CD4-positive, alpha-beta T cell treated with Interleukin-17A for 1 hour (primary cell): Measurements from ENCODE around the gene ZFTA.
"Not testable (repeated sequence)": the region's sequence is repeated elsewhere in the genome, so short reads cannot be mapped to it uniquely, and the experiment has no call there.

Experiments
- DNase-seq: peaks from one replicate; pipeline ENCODE4 v3.0.0-alpha.2; 2020

Gene ZFTA

GRCh38 chr11:63768237-63769041 is at the start of gene ZFTA:
Gene ZFTA (minus strand): TSS chr11:63768775. CDS start chr11:63768622, 153 bp downstream.
- DNase-seq, result peak; percentile 61

GRCh38 chr11:63817758-63818498 is 49.4 kb upstream of the ZFTA start:
- DNase-seq, result no peak

GRCh38 chr11:63816732-63817131 is 48.2 kb upstream of the ZFTA start:
- DNase-seq, result no peak

DNA sequence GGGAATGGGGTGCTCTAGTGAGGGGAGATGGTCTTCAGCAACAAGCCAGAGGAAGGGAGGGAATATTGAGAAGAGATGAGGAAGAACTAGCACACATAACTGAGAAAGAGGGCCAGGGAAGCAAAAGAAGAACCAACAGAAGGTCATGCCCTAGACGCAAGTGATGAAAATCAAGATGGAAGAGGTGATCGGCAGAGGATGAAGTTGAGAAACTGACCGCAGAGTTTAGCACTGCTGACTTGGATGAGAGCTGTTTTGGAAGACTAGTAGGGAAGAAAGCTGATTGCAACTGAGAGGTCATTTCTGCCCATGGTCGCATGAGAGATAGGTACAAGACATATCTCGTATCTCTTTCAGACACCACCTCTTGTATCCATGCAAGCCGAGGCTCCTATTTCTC is 47.6 kb upstream of the ZFTA start:
- no peak for DNase-seq

- no peak for DNase-seq
Measured at GRCh38 chr11:63814383-63814736, 45.8 kb upstream of the ZFTA start.

DNA sequence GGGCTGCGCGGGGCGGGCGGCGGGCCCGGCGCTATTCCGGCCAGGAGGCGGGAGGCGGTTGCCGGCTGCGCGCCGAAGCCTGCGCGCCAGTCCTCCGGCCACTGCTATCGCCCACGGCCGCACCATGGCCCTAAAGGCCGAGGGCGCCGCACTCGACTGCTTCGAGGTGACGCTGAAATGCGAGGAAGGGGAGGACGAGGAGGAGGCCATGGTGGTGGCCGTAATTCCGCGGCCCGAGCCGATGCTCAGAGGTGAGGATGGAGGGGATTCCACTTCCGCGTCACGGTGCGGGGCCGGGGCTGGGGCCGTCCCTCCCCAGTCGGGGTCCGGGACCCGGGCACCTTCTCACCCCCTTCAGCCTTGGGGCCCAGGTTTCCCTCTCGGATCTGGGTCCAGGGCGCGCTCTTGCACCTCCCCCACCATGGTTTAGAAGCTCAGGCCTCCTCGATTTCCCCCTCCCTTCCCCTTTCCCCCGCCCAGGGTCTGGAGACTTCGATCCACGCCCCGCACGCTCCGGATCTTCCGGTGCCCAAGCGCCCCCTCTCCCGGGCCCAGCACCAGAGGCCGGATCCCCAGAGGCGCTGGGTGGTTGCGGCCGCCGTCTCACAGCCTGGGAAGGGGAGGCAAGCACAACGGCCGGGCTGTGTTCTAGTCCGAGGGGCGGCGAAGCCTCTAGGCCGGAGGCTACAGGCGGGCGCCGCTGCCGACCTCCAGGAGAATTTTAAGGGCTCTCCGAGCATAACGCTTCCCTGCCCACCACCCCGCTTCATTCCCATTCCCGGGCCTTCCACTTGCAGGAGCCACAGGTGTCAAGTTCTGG is 45.2 kb upstream of the ZFTA start:
- DNase-seq, result peak; percentile 30

DNA sequence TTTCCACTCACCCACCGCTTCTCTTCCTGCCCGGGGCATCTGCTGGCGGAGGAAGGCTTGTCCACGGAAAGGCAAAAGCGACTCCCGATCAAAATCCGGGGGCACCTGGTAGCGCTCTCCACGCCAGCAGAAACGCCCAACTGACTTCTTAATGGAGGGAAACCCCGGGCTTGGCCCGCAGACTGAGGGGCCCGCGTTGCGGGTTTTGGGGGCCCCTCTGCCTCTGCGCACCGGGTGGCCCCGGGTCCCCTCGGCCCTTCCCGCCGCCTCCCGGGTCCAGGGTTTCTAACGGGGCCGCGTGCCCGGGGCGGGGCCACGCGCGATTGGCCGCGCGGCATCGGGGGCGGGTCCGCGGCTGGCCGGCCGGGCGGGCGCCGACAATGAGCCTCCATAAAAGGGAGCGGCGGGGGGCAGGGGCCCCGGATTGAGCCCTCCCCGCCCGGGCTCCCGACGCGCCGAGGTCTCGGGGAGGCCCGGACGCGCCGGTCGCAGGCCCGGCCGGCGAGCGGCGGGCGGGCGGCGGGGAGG is 44.5 kb upstream of the ZFTA start, which contains the start of gene SPINDOC:
Gene SPINDOC (plus strand): TSS at position 422 of the 528 bp plus-strand sequence. CDS start 231 bp downstream, outside the sequence.
- peak; percentile 79 for DNase-seq

DNA sequence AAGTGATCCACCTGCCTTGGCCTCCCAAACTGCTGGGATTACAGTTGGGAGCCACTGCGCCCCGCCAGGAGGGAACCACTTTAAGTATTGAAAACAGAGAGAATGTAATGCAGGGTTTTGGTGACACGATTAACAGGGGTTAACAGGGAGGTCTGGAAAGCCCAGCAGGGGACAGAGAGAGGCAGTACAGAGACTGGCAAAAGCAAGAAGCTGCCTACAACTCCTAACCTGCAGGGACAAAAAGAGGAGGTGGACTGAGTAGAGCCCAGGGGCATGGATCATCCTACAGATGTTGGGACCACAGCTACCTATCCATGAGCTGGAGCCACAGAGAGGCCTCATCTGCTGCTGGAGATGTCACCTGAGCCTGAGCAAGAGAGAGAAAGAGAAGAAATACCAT is 42.9 kb upstream of the ZFTA start:
- DNase-seq, result no peak

GRCh38 chr11:63810383-63810782 is 41.8 kb upstream of the ZFTA start:
- not testable (repeated sequence) for DNase-seq

DNA sequence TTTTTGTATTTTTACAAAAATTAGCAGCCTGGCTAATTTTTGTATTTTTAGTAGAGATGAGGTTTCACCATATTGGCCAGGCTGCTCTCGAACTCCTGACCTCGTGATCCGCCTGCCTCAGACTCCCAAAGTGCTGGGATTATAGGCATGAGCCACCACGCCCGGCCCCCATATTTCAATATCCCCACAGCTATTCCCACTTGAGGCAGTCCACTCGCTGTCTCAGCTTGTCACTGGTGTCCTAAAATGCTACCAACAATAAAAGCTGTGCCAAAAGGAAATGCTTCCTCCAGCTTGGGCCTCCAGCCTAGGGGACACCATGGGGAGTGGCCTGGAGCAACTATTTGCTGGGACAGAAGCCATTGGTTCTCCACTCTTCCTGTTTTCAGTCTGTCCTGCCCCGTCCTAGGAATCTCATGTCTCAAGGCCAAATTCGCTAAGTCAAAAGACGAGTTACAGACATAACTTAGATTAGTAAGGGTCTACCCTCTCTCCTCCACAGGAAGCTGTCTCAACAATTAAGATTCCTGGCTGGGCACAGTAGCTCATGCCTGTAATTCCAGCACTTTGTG is 37.4 kb upstream of the ZFTA start:
- DNase-seq, result no peak

- no peak for DNase-seq
Measured at GRCh38 chr11:63804259-63804658, 35.7 kb upstream of the ZFTA start.

- no peak for DNase-seq
Measured at GRCh38 chr11:63802637-63803414, 34.3 kb upstream of the ZFTA start.

DNA sequence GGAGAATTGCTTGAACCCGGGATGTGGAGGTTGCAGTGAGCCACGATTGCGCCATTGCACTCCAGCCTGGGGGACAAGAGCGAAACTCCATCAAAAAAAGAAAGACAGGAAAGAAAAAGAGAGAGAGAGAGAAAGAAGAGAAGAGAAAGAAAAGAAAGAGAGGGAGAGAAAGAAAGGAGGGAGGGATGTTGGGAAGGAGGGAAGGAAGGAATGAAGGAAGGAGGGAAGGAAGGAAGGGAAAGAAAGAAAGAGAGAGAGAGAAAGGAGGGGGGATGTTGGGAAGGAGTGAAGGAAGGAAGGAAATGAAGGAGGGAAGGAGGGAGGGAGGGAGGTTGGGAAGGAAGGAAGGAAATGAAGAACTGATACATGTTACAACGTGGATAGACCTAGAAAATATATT is 32.3 kb upstream of the ZFTA start:
- DNase-seq, result no peak

GRCh38 chr11:63795066-63795465 is 26.5 kb upstream of the ZFTA start:
- DNase-seq, result no peak

- DNase-seq, result no peak
Measured at GRCh38 chr11:63793161-63793560, 24.6 kb upstream of the ZFTA start.

- DNase-seq, result no peak
Measured at GRCh38 chr11:63791495-63792167, 23.1 kb upstream of the ZFTA start.

DNA sequence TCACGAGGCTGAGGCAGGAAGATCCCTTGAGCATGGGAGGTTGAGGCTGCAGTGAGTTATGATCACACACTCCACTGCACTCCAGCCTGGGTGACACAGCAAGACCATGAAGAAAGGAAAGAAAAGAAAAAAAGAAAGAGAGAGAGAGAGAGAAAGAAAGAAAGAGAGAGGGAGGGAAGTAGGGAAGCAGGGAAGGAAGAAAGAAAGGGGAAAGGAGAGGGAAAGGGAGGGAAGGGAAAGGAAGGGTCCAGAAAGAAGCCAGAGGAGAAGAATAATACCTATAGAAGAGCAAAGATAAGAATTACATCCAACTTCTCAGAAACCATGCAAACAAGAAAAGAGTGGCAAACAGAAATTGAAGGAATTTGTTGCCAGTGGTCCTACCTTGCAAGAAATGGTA is 17.2 kb upstream of the ZFTA start:
- no peak for DNase-seq

- DNase-seq, result no peak
Measured at GRCh38 chr11:63783925-63784592, 15.5 kb upstream of the ZFTA start.

DNA sequence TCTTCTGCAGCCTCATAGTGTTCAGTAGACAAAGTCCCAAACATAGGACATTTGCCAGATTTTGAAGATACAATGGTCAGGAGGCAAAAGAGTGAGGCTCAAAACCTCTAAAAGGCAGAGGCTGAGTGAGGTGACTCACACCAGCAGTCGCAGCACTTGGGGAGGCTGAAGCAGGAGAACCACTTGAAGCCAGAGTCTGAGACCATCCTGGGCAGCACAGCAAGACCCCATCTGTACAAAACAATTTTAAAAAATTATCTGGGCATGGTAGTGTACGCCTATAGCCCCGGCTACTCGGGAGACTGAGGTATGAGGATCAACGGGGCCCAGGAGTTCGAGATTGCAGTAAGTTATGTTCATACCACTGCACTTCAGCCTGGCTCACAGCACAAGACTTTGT is 14.2 kb upstream of the ZFTA start:
- no peak for DNase-seq

DNA sequence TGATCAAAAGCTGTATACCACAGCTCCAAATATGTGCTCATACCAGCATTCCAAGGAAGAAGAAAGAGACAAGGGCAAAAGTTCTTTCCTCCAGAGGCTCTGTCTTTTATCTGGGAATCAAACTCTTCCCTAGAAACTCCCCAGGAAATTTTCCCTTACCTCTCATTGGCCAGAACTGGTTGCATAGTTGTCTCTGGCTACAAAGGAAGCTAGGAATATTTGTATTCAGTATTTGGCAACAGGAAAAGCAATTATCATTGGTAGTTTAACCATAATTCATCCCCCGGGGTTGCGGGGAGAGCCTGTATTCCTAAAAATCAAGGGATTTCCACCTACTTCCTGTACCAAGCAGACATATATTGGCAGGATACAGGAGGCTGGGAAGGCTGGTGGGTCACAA is 10.5 kb upstream of the ZFTA start:
- DNase-seq, result no peak

- DNase-seq, result no peak
Measured at GRCh38 chr11:63775191-63775590, 6.6 kb upstream of the ZFTA start.
